Activated B cell treated with CpG ODN at 0.5 μM for 24 hours (primary cell): Measurements from ENCODE around the gene JUNB. TPM values are rescaled to one million over a fixed set of nuclear protein-coding genes. Genes with fewer than 3 reads are reported as not detected.

Source experiments
- ATAC-seq: fragments of 200-7000 bp; cut with Tn5 transposase; one replicate; pipeline ENCODE4 v1.10.0; 2021; ENCODE audit warnings: low read depth, mild to moderate bottlenecking, moderate library complexity
- CTCF ChIA-PET: fragments of 350-600 bp; sonication (Branson Sonifier 250); formaldehyde crosslinking; loops from one replicate; lab custom pipeline; 2021; ENCODE audit warnings: antibody characterized with exemption; lab: Charles Lee
- POLR2A ChIA-PET: fragments of 350-600 bp; sonication (Branson Sonifier 250); formaldehyde crosslinking; loops from one replicate; lab custom pipeline; 2021; ENCODE audit warnings: antibody characterized with exemption; lab: Charles Lee
- DNase-seq: peaks from one replicate; pipeline ENCODE4 v3.0.0; 2022
- H3K27ac Mint-ChIP-seq: one replicate; pipeline ENCODE4 v1.8.0; 2020; ENCODE audit warnings: mixed read lengths
- H3K27me3 Mint-ChIP-seq: one replicate; pipeline ENCODE4 v1.8.0; 2021; ENCODE audit warnings: mixed read lengths
- H3K36me3 Mint-ChIP-seq: one replicate; pipeline ENCODE4 v1.8.0; 2021; ENCODE audit warnings: low read depth, mixed read lengths
- H3K4me1 Mint-ChIP-seq: one replicate; pipeline ENCODE4 v1.8.0; 2021; ENCODE audit warnings: mixed read lengths
- H3K4me3 Mint-ChIP-seq: one replicate; pipeline ENCODE4 v1.8.0; 2020; ENCODE audit warnings: mild to moderate bottlenecking, mixed read lengths
- H3K9me3 Mint-ChIP-seq: one replicate; pipeline ENCODE4 v1.8.0; 2020; ENCODE audit warnings: mixed read lengths
- intact Hi-C: fragments of 100-400 bp; cut with micrococcal nuclease; formaldehyde crosslinking; loops from one replicate; pipeline ENCODE4 v1.15.1; 2024
- total RNA-seq: library from RNA; stranded (reverse); gene quantifications from 2 replicates; pipeline ENCODE4 v1.2.3, GENCODE V29; 2022
- TF ChIP-seq, protein P1 (sequence below): fragments of 200-600 bp; IDR thresholded peaks from one replicate; pipeline ENCODE4 v1.8.0; 2022; ENCODE audit warnings: antibody characterized with exemption, mild to moderate bottlenecking

Gene JUNB
- total RNA-seq, 1 donor from 2014 or later: 132 TPM

DNA sequence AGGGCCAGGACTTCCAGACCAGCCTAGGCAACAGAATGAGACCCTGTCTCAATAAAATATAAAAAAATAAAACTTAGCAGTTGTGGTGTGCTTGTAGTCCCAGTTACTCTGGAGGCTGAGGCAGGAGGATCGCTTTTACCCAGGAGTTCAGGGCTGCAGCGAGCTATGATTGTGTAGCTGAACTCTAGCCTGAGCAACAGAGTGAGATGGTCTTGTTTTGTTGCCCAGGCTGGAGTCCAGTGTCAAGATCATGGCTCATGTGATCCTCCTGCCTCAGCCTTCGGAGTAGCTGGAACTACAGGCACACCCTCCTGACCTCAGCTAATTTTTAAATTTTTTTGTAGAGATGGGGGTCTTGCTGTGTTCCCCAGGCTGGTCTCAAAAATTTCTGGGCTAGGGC, 4.3 kb upstream of the JUNB start:
- Mint-ChIP-seq H3K36me3 (peaks cover 12% of the 10 kb centered on the region), H3K4me1 (peaks cover 44% of the 10 kb centered on the region), H3K4me3 (no peak overlapping the region), H3K27ac (no peak overlapping the region), H3K9me3 (no peaks in the 10 kb centered on the region), H3K27me3 (no peaks in the 10 kb centered on the region)
- DNase-seq (no peak), ATAC-seq (no peak)
- ChIA-PET POLR2A (interaction anchor here (1.3 to 13.2 kb wide), 3 partner anchors 9 to 53 kb away, joined by 3 to 909 read pairs (median 8); partner anchors contain the start of genes HOOK2 and TRIR), CTCF (interaction anchor here (0.7 to 4.3 kb wide), 3 partner anchors 9 to 61 kb away, joined by 3 to 43 read pairs (median 3); no protein-coding TSS in a partner anchor)
- TF ChIP-seq, protein P1, sequence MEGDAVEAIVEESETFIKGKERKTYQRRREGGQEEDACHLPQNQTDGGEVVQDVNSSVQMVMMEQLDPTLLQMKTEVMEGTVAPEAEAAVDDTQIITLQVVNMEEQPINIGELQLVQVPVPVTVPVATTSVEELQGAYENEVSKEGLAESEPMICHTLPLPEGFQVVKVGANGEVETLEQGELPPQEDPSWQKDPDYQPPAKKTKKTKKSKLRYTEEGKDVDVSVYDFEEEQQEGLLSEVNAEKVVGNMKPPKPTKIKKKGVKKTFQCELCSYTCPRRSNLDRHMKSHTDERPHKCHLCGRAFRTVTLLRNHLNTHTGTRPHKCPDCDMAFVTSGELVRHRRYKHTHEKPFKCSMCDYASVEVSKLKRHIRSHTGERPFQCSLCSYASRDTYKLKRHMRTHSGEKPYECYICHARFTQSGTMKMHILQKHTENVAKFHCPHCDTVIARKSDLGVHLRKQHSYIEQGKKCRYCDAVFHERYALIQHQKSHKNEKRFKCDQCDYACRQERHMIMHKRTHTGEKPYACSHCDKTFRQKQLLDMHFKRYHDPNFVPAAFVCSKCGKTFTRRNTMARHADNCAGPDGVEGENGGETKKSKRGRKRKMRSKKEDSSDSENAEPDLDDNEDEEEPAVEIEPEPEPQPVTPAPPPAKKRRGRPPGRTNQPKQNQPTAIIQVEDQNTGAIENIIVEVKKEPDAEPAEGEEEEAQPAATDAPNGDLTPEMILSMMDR: no peak
- intact Hi-C loops: no loop called here

DNA sequence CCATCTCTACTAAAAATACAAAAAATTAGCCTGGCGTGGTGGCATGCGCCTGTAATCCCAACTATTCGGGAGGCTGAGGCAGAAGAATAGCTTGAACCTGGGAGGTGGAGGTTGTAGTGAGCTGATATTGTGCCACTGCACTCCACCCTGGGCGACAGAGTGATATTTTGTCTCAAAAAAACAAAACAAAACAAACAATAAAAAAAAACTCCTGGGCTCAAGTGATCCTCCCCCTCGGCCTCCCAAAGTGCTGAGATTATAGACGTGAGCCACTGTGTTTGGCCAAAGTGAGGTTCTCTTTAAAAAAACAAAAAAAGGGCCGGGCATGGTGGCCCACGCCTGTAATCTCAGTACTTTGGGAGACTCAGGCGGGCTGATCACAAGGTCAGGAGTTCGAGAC, 3.8 kb upstream of the JUNB start:
- intact Hi-C loops: no loop called here
- POLR2A ChIA-PET: interaction anchor here (1.3 to 13.2 kb wide), 3 partner anchors 8 to 53 kb away, joined by 3 to 909 read pairs (median 8); partner anchors contain the start of genes HOOK2 and TRIR
- H3K4me3 Mint-ChIP-seq: no peak overlapping the region

DNA sequence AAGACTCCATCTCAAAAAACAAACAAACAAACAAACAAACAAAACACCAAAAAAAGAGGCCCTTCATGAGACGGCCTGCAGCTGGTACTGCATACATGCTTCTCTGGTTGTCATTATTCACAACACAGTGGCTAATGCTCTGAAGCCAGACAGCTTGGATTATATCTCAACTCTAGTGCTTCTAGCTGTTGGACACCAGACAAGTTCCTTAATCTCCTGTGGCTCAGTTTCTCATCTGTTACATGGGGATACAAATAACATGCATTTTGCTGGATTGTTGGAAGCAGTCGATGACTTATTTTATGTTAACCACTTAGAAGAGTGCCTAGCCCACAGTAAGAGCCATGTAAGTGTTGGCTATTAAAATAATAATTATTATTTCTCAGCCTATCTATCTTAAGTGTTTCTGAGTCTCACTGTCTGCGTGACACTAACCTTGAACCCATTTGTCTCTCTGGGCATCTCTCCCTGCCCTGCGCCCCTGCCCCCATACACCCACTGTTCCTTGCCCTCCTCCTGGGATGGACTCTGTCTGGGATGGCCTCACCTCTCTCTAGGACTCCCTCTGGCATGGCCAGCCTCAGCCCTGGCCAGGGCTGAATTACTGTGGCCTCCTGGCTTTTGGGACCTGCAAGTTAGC, 3.1 kb upstream of the JUNB start:
- no peak for DNase-seq
- ChIA-PET POLR2A (interaction anchor here (0.6 to 13.2 kb wide), 10 partner anchors 10 to 316 kb away, joined by 3 to 909 read pairs (median 5); partner anchors contain the start of genes CALR, HOOK2, RNASEH2A and TRIR), CTCF (interaction anchor here (4.3 kb wide), 1 partner anchor 11 kb away, joined by 43 read pairs; no protein-coding TSS in a partner anchor)
- Mint-ChIP-seq H3K27ac (peak overlapping the region; percentile 99), H3K4me3 (peak overlapping the region; percentile 90), H3K27me3 (no peaks in the 10 kb centered on the region), H3K9me3 (no peaks in the 10 kb centered on the region), H3K36me3 (peaks cover 15% of the 10 kb centered on the region), H3K4me1 (peaks cover 39% of the 10 kb centered on the region)
- intact Hi-C loops: no loop called here
- no peak for ATAC-seq
- TF ChIP-seq, protein P1: no peak

More for the DNA sequence above, 3.8 kb upstream of the JUNB start:
- Mint-ChIP-seq H3K36me3 (peaks cover 12% of the 10 kb centered on the region), H3K9me3 (no peaks in the 10 kb centered on the region), H3K27me3 (no peaks in the 10 kb centered on the region), H3K4me1 (peaks cover 39% of the 10 kb centered on the region), H3K27ac (peak overlapping the region; percentile 99)
- CTCF ChIA-PET: interaction anchor here (1.0 to 4.3 kb wide), 2 partner anchors 10 to 60 kb away, joined by 3 to 43 read pairs; no protein-coding TSS in a partner anchor
- TF ChIP-seq, protein P1: no peak
- ATAC-seq (no peak), DNase-seq (no peak)

DNA sequence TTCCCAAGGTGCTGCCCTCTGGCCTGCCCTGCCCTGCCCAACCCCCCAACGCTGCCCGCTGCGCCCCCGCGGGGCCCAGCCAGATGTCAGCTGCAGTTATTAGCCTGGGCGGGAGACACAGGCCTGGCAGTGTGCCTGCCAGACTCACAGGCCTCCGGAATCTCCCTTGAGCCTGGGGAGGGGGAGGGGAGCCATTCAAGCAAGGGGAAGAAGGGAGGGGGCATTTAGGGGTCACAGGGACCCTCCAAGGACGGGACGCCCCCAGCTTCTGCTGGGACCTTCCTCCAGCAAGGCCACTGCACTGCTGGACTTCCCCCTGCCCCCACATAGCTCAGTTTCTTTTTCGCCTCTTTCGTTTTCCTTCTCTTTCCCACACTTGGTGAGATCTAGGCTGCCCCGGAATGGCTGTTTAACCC, 2.6 kb upstream of the JUNB start:
- CTCF ChIA-PET: interaction anchor here (4.3 kb wide), 1 partner anchor 11 kb away, joined by 43 read pairs; no protein-coding TSS in a partner anchor
- ATAC-seq: peak; percentile 4
- Mint-ChIP-seq H3K9me3 (no peaks in the 10 kb centered on the region), H3K27ac (peak overlapping the region; percentile 99), H3K4me3 (peak overlapping the region; percentile 90), H3K27me3 (no peaks in the 10 kb centered on the region), H3K36me3 (peaks cover 18% of the 10 kb centered on the region), H3K4me1 (peaks cover 39% of the 10 kb centered on the region)
- TF ChIP-seq, protein P1: no peak
- POLR2A ChIA-PET: interaction anchor here (0.6 to 13.2 kb wide), 11 partner anchors 10 to 316 kb away, joined by 3 to 909 read pairs (median 5); partner anchors contain the start of genes CALR, HOOK2 and RNASEH2A
- intact Hi-C loops: no loop called here
- DNase-seq: peak; percentile 67
